DOHH2 (cell line): ENCODE results near the gene TYW3.
"Not testable (repeated sequence)": the region's sequence is repeated elsewhere in the genome, so short reads cannot be mapped to it uniquely, and the experiment has no call there.

Experiments
- EZH2phosphoT487 ChIP-seq: fragments of 200-600 bp; sonication (generic); IDR thresholded peaks from 2 replicates; pipeline ENCODE4 v1.6.1; 2017; ENCODE audit warnings: borderline replicate concordance, mild to moderate bottlenecking, antibody characterized with exemption, low read length, moderate library complexity, mixed read lengths
- TF ChIP-seq, protein P1 (sequence below): fragments of 200-600 bp; sonication (generic); IDR thresholded peaks from one replicate; pipeline ENCODE4 v1.5.1; 2014; ENCODE audit warnings: antibody characterized with exemption, mild to moderate bottlenecking, low read depth, low read length; ENCODE audit not compliant: poor library complexity, severe bottlenecking

DNA sequence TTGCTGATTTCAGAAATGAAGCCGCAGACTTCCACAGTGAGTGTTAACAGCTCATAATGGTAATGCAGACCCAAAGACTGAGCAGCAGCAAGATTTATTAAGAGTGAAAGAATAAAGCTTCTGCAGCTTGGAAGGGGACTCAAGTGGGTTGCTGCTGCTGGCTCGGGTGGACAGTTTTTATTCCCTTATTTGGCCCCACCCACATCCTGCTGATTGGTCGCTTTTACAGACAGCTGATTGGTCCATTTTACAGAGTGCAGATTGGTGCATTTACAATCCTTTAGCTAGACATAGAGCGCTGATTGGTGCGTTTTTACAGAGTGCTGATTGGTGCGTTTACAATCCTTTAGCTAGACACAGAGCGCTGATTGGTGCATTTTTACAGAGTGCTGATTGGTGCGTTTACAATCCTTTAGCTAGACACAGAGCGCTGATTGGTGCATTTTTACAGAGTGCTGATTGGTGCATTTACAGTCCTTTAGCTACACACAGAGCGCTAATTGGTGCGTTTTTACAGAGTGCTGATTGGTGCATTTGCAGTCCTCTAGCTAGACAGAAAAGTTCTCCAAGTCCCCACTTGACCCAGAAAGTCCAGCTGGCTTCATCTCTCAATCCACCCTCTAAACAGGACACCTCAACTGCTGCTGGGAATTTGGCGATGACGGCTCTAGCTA lies 7.5 kb downstream of the TYW3 start:
- TF ChIP-seq, protein P1, sequence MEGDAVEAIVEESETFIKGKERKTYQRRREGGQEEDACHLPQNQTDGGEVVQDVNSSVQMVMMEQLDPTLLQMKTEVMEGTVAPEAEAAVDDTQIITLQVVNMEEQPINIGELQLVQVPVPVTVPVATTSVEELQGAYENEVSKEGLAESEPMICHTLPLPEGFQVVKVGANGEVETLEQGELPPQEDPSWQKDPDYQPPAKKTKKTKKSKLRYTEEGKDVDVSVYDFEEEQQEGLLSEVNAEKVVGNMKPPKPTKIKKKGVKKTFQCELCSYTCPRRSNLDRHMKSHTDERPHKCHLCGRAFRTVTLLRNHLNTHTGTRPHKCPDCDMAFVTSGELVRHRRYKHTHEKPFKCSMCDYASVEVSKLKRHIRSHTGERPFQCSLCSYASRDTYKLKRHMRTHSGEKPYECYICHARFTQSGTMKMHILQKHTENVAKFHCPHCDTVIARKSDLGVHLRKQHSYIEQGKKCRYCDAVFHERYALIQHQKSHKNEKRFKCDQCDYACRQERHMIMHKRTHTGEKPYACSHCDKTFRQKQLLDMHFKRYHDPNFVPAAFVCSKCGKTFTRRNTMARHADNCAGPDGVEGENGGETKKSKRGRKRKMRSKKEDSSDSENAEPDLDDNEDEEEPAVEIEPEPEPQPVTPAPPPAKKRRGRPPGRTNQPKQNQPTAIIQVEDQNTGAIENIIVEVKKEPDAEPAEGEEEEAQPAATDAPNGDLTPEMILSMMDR = not testable (repeated sequence)
- TF ChIP-seq EZH2phosphoT487 = not testable (repeated sequence)
